PFSK-1 (cell line): Measurements from ENCODE around the gene COX6B2.

Experiments used
- FOXP2 ChIP-seq: optimal IDR thresholded peaks from 2 replicates; pipeline ENCODE3; 2011; ENCODE audit warnings: borderline replicate concordance, control low read depth, inconsistent platforms; ENCODE audit not compliant: insufficient read depth; ENCODE audit errors: extremely low read length, extremely low read depth
- POLR2AphosphoS5 ChIP-seq: IDR thresholded peaks from 2 replicates; pipeline ENCODE4 v1.6.1; 2012; ENCODE audit warnings: low read depth, mild to moderate bottlenecking, control low read depth, low read length, moderate library complexity
- REST ChIP-seq, 2 experiments: IDR thresholded peaks; 2 replicates each; pipeline versions ENCODE4 v1.6.1 to v1.8.0; 2011 to 2012; ENCODE audit warnings: low read depth in 2 of 2, low read length in 2 of 2, control low read depth in 1 of 2, inconsistent platforms in 1 of 2, mild to moderate bottlenecking in 1 of 2, moderate library complexity in 1 of 2; ENCODE audit not compliant: insufficient read depth in 1 of 2
- SIN3A ChIP-seq: IDR thresholded peaks from 2 replicates; pipeline ENCODE4 v1.6.1; 2012; ENCODE audit warnings: mild to moderate bottlenecking, low read length, moderate library complexity, borderline replicate concordance; ENCODE audit not compliant: insufficient read depth
- TAF1 ChIP-seq: IDR thresholded peaks from 2 replicates; pipeline ENCODE4 v1.6.1; 2012; ENCODE audit warnings: low read length, control low read depth, borderline replicate concordance; ENCODE audit not compliant: insufficient read depth

Gene COX6B2

GRCh38 chr19:55316646-55317045, 37.9 kb downstream of the COX6B2 start:
- TF ChIP-seq REST (IDR thresholded peaks at IDR 0.05; ENCODE audit: insufficient read depth in 1 of 2, low read depth in 2 of 2, low read length in 2 of 2) (no peak), FOXP2 (no peak), SIN3A (no peak), TAF1 (no peak), POLR2AphosphoS5 (no peak)

GRCh38 chr19:55315956-55316525, 38.5 kb downstream of the COX6B2 start:
- no peak for TF ChIP-seq FOXP2

- no peak for TF ChIP-seq POLR2AphosphoS5
- TF ChIP-seq TAF1: no peak
- no peak for TF ChIP-seq FOXP2
- no peak for TF ChIP-seq REST (IDR thresholded peaks at IDR 0.05; ENCODE audit: insufficient read depth in 1 of 2, low read depth in 2 of 2, low read length in 2 of 2)
- TF ChIP-seq SIN3A: no peak
These were observed 40.1 kb downstream of the COX6B2 start for GRCh38 chr19:55314396-55314795.

GRCh38 chr19:55312621-55313512, 41.7 kb downstream of the COX6B2 start:
- TF ChIP-seq FOXP2 (no peak), POLR2AphosphoS5 (no peak), TAF1 (no peak), SIN3A (no peak), REST (IDR thresholded peaks at IDR 0.05; ENCODE audit: insufficient read depth in 1 of 2, low read depth in 2 of 2, low read length in 2 of 2) (no peak)

GRCh38 chr19:55311797-55312196, 42.7 kb downstream of the COX6B2 start:
- TF ChIP-seq SIN3A (no peak), POLR2AphosphoS5 (no peak), FOXP2 (no peak), REST (IDR thresholded peaks at IDR 0.05; ENCODE audit: insufficient read depth in 1 of 2, low read depth in 2 of 2, low read length in 2 of 2) (no peak), TAF1 (no peak)
